Naive thymus-derived CD4-positive, alpha-beta T cell (primary cell): ENCODE results near the gene ARHGAP42. TPM values are rescaled to one million over a fixed set of nuclear protein-coding genes. Genes with fewer than 3 reads are reported as not detected.
"Not testable (repeated sequence)": the region's sequence is repeated elsewhere in the genome, so short reads cannot be mapped to it uniquely, and the experiment has no call there.

Experiments used
- ATAC-seq: fragments of 150-1000 bp; cut with Tn5 transposase; 2 replicates; pipeline ENCODE4 v1.10.0; 2021; ENCODE audit warnings: mild to moderate bottlenecking, moderate library complexity
- CTCF ChIA-PET: fragments of 350-600 bp; sonication (Branson Sonifier 250); formaldehyde crosslinking; loops from one replicate; lab custom pipeline; 2021; ENCODE audit warnings: antibody characterized with exemption; lab: Charles Lee
- POLR2A ChIA-PET: fragments of 350-600 bp; sonication (Branson Sonifier 250); formaldehyde crosslinking; loops from one replicate; lab custom pipeline; 2021; ENCODE audit warnings: antibody characterized with exemption, inconsistent platforms; lab: Charles Lee
- DNase-seq, 9 donors: peaks; one replicate each; pipeline versions ENCODE4 v3.0.0 to v3.0.0-alpha.2; 2020 to 2022; ENCODE audit warnings: mixed read lengths in 1 of 9
- H3K27ac ChIP-seq: one replicate; pipeline ENCODE4 v1.7.0; 2013; ENCODE audit warnings: mild to moderate bottlenecking, low read depth, low read length, moderate library complexity
- H3K27me3 ChIP-seq, 2 donors: one replicate each; pipeline ENCODE4 v1.7.0; 2013; ENCODE audit warnings: low read length in 2 of 2, mild to moderate bottlenecking in 2 of 2, moderate library complexity in 2 of 2; ENCODE audit not compliant: control insufficient read depth in 2 of 2, insufficient read depth in 2 of 2
- H3K36me3 ChIP-seq, 3 experiments: 1 replicate in 2 of 3; 2 replicates in 1 of 3; pipeline ENCODE4 v1.7.0; 2013; ENCODE audit warnings: low read length in 3 of 3, mild to moderate bottlenecking in 3 of 3, moderate library complexity in 1 of 3; ENCODE audit not compliant: insufficient read depth in 3 of 3, control insufficient read depth in 2 of 3
- H3K4me1 ChIP-seq, 2 donors: one replicate each; pipeline ENCODE4 v1.7.0; 2013; ENCODE audit warnings: low read length in 2 of 2, mild to moderate bottlenecking in 2 of 2, moderate library complexity in 1 of 2; ENCODE audit not compliant: control insufficient read depth in 2 of 2, insufficient read depth in 2 of 2
- H3K4me3 ChIP-seq: 2 replicates; pipeline ENCODE4 v1.7.0; 2013; ENCODE audit warnings: mild to moderate bottlenecking, low read length
- H3K9me3 ChIP-seq, 3 experiments: 1 replicate in 2 of 3; 2 replicates in 1 of 3; pipeline ENCODE4 v1.7.0; 2013; ENCODE audit warnings: low read length in 3 of 3; ENCODE audit not compliant: control insufficient read depth in 2 of 3
- H3K27ac Mint-ChIP-seq, 9 donors: one replicate each; pipeline ENCODE4 v1.8.0; 2020 to 2022; ENCODE audit warnings: mixed read lengths in 9 of 9, mild to moderate bottlenecking in 8 of 9, moderate library complexity in 5 of 9, inconsistent platforms in 2 of 9
- H3K27me3 Mint-ChIP-seq, 5 donors: one replicate each; pipeline ENCODE4 v1.8.0; 2021 to 2022; ENCODE audit warnings: mixed read lengths in 5 of 5, mild to moderate bottlenecking in 1 of 5
- H3K36me3 Mint-ChIP-seq, 5 donors: one replicate each; pipeline ENCODE4 v1.8.0; 2020 to 2022; ENCODE audit warnings: mixed read lengths in 5 of 5, mild to moderate bottlenecking in 3 of 5, inconsistent platforms in 1 of 5
- H3K4me1 Mint-ChIP-seq, 7 donors: one replicate each; pipeline ENCODE4 v1.8.0; 2020 to 2022; ENCODE audit warnings: mixed read lengths in 7 of 7, mild to moderate bottlenecking in 3 of 7, inconsistent platforms in 1 of 7
- H3K4me3 Mint-ChIP-seq, 10 donors: one replicate each; pipeline ENCODE4 v1.8.0; 2020 to 2022; ENCODE audit warnings: mild to moderate bottlenecking in 10 of 10, mixed read lengths in 10 of 10, moderate library complexity in 6 of 10, inconsistent platforms in 2 of 10
- H3K9me3 Mint-ChIP-seq, 11 donors: one replicate each; pipeline ENCODE4 v1.8.0; 2020 to 2022; ENCODE audit warnings: mixed read lengths in 11 of 11, mild to moderate bottlenecking in 4 of 11, inconsistent platforms in 1 of 11, moderate library complexity in 1 of 11
- intact Hi-C, 2 donors: fragments of 100-400 bp; cut with micrococcal nuclease; formaldehyde crosslinking; loops; one replicate each; pipeline ENCODE4 v1.15.1; 2023
- polyA plus RNA-seq, 2 donors: library from polyadenylated mRNA; unstranded; fragments of 300-500 nt; fragmentation: Illumina TruSeq; gene quantifications; one replicate each; pipeline ENCODE4 v1.2.3, GENCODE V29; 2021
- total RNA-seq, 6 experiments: library from RNA in 5 of 6; stranded (reverse) in 5 of 6; gene quantifications; 1 replicate in 5 of 6; 2 replicates in 1 of 6; pipeline ENCODE4 v1.2.3 and lab custom pipeline; 2021 to 2026

ARHGAP42 gene
- total and polyA plus RNA-seq, 7 experiments from 2014 or later: 0.05 to 0.66 (median 0.21) TPM; not detected in 4

DNA sequence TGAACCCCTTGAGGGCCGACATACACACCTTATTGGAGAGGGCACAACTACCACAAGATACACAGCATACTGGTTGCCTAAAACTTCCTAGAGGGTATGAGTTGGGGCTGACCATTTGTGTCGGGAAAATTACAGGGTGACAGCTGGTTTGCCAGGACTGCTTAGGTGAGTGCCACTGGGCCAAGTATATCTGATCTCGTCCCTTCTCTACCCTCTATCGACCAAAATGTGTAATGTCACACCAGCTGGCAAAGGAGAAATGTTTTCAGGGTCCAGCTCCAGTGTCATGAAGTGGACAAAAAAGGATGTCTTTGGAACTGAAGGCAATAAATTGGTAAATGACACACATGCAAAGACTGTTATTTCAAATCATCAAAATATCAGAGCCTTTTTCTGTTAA, 316.4 kb downstream of the ARHGAP42 start:
- ChIA-PET POLR2A (no interaction called here), CTCF (no interaction called here)
- Mint-ChIP-seq H3K9me3 (peaks cover 0 to 8% (median 1%) of the 10 kb centered on the region in 11 donors), H3K36me3 (no peaks in the 10 kb centered on the region), H3K27me3 (no peaks in the 10 kb centered on the region), H3K4me3 (no peak overlapping the region), H3K27ac (no peak overlapping the region), H3K4me1 (no peaks in the 10 kb centered on the region)
- ATAC-seq (no peak), DNase-seq (no peak)
- no peaks in the 10 kb centered on the region for H3K27me3 ChIP-seq
- no peaks in the 10 kb centered on the region for H3K4me1 ChIP-seq
- H3K9me3 ChIP-seq: no peaks in the 10 kb centered on the region
- no peaks in the 10 kb centered on the region for H3K36me3 ChIP-seq
- H3K27ac ChIP-seq: no peak overlapping the region
- intact Hi-C loops: no loop called here
- no peak overlapping the region for H3K4me3 ChIP-seq

- Histone ChIP-seq H3K27ac (no peak overlapping the region), H3K27me3 (no peaks in the 10 kb centered on the region), H3K36me3 (no peaks in the 10 kb centered on the region), H3K4me3 (no peak overlapping the region), H3K9me3 (no peaks in the 10 kb centered on the region), H3K4me1 (no peaks in the 10 kb centered on the region)
- intact Hi-C loops: no loop called here
- CTCF ChIA-PET: interaction anchor here (0.6 kb wide), 1 partner anchor 316 kb away, joined by 3 read pairs; no protein-coding TSS in a partner anchor
- peaks cover 0 to 7% (median 1%) of the 10 kb centered on the region in 11 donors for H3K9me3 Mint-ChIP-seq
- no peaks in the 10 kb centered on the region for H3K36me3 Mint-ChIP-seq
- no peak overlapping the region for H3K4me3 Mint-ChIP-seq
- no peaks in the 10 kb centered on the region for H3K4me1 Mint-ChIP-seq
- no peak for DNase-seq
- no peak overlapping the region for H3K27ac Mint-ChIP-seq
- POLR2A ChIA-PET: no interaction called here
- no peaks in the 10 kb centered on the region for H3K27me3 Mint-ChIP-seq
- ATAC-seq: peak; percentile 22
Measured at GRCh38 chr11:101008961-101009689, 322.0 kb downstream of the ARHGAP42 start.

- Mint-ChIP-seq H3K4me1 (no peaks in the 10 kb centered on the region), H3K9me3 (peaks cover 0 to 7% (median 1%) of the 10 kb centered on the region in 11 donors), H3K27me3 (no peaks in the 10 kb centered on the region), H3K4me3 (no peak overlapping the region), H3K36me3 (no peaks in the 10 kb centered on the region), H3K27ac (no peak overlapping the region)
- ChIA-PET CTCF (no interaction called here), POLR2A (no interaction called here)
- ATAC-seq (no peak), DNase-seq (no peak)
- intact Hi-C loops: no loop called here
- no peaks in the 10 kb centered on the region for H3K27me3 ChIP-seq
- no peaks in the 10 kb centered on the region for H3K4me1 ChIP-seq
- no peaks in the 10 kb centered on the region for H3K36me3 ChIP-seq
- H3K9me3 ChIP-seq: no peaks in the 10 kb centered on the region
- no peak overlapping the region for H3K4me3 ChIP-seq
- H3K27ac ChIP-seq: no peak overlapping the region
Measured at GRCh38 chr11:101009690-101010055, 322.6 kb downstream of the ARHGAP42 start.

DNA sequence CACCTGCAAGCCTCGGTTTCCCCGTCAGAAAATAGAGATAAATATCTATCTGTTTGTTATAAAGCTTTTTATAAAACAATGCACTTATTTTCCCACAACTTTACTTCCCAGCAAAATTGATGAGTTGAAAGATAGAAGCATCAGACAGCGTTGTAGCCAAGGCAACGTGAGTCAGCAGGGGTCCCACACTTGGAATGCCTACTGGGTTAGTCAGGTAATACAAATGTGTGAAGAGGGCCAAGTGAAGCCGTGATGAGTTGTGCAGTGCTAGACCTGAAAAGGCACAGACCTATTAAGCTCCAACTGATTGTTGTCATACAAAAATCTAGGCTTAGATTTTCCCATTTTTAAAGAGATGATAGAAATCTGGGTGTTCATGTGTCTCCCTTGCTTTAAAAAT, 323.8 kb downstream of the ARHGAP42 start:
- peaks cover 0 to 7% (median 2%) of the 10 kb centered on the region in 11 donors for H3K9me3 Mint-ChIP-seq
- H3K27me3 ChIP-seq: no peaks in the 10 kb centered on the region
- no peak for DNase-seq

GRCh38 chr11:101011881-101012280, 324.8 kb downstream of the ARHGAP42 start:
- Histone ChIP-seq H3K9me3 (no peaks in the 10 kb centered on the region), H3K4me3 (no peak overlapping the region), H3K27ac (no peak overlapping the region), H3K36me3 (no peaks in the 10 kb centered on the region), H3K27me3 (no peaks in the 10 kb centered on the region), H3K4me1 (no peaks in the 10 kb centered on the region)
- no peak overlapping the region for H3K4me3 Mint-ChIP-seq
- intact Hi-C loops: no loop called here
- DNase-seq: no peak
- H3K36me3 Mint-ChIP-seq: no peaks in the 10 kb centered on the region
- peaks cover 0 to 7% (median 2%) of the 10 kb centered on the region in 11 donors for H3K9me3 Mint-ChIP-seq
- ChIA-PET POLR2A (no interaction called here), CTCF (no interaction called here)
- no peaks in the 10 kb centered on the region for H3K27me3 Mint-ChIP-seq
- no peak for ATAC-seq
- H3K27ac Mint-ChIP-seq: no peak overlapping the region
- no peaks in the 10 kb centered on the region for H3K4me1 Mint-ChIP-seq

More for the DNA sequence above, 323.8 kb downstream of the ARHGAP42 start:
- no peaks in the 10 kb centered on the region for H3K36me3 Mint-ChIP-seq
- ChIA-PET CTCF (no interaction called here), POLR2A (no interaction called here)
- intact Hi-C loops: no loop called here
- no peaks in the 10 kb centered on the region for H3K27me3 Mint-ChIP-seq
- H3K27ac Mint-ChIP-seq: no peak overlapping the region
- no peak overlapping the region for H3K27ac ChIP-seq
- H3K4me1 ChIP-seq: no peaks in the 10 kb centered on the region
- no peaks in the 10 kb centered on the region for H3K4me1 Mint-ChIP-seq
- no peaks in the 10 kb centered on the region for H3K9me3 ChIP-seq
- H3K36me3 ChIP-seq: no peaks in the 10 kb centered on the region
- H3K4me3 Mint-ChIP-seq: no peak overlapping the region
- ATAC-seq: no peak
- no peak overlapping the region for H3K4me3 ChIP-seq

DNA sequence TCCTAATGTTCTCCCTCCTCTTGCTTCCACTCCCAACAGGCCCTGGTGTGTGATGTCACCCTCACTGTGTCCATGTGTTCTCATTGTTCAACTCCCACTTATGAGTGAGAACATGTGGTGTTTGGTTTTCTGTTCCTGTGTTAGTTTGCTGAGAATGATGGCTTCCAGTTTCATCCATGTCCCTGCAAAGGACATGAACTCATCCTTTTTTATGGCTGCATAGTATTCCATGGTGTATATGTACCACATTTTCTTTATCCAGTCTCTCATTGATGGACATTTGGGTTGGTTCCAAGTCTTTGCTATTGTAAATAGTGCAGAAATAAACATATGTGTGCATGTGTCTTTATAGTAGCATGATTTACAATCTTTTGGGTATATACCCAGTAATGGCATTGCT, 326.6 kb downstream of the ARHGAP42 start:
- H3K4me1 ChIP-seq, H3K27me3 ChIP-seq, ATAC-seq, H3K4me3 ChIP-seq, POLR2A ChIA-PET, H3K4me1 Mint-ChIP-seq, intact Hi-C loops, H3K27ac ChIP-seq, H3K27me3 Mint-ChIP-seq, H3K4me3 Mint-ChIP-seq, CTCF ChIA-PET, H3K36me3 ChIP-seq, H3K9me3 Mint-ChIP-seq, H3K36me3 Mint-ChIP-seq, H3K9me3 ChIP-seq, H3K27ac Mint-ChIP-seq, DNase-seq: not testable (repeated sequence)

DNA sequence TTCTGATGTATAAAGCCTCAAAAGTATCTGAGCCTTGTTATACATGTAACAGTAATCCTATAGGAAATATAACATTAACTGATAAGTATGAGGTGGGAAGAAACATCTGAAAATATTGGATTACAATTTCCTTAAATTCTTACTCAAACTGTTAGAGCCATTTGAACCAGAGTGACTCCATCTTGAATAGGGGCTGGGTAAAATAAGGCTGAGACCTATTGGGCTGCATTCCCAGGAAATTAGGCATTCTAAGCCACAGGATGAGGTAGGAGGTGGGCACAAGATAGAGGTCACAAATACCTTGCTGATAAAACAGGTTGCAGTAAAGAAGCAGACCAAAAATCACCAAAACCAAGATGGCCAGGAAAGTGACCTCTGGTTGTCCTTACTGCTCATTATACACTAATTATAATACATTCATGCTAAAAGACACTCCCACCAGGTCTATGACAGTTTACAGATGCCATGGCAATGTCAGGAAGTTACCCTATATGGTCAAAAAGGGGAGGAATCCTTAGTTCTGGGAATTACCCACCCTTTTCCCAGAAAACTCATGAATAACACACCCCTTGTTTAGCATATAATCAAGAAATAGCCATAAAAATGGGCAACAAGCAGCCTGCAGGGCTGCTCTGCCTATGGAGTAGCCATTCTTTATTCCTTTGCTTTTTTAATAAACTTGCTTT, 327.7 kb downstream of the ARHGAP42 start:
- intact Hi-C loops: no loop called here
- H3K27ac ChIP-seq: no peak overlapping the region
- no peaks in the 10 kb centered on the region for H3K9me3 ChIP-seq
- POLR2A ChIA-PET: no interaction called here
- no peaks in the 10 kb centered on the region for H3K4me1 ChIP-seq
- DNase-seq (no peak), ATAC-seq (no peak)
- CTCF ChIA-PET: no interaction called here
- Mint-ChIP-seq H3K36me3 (no peaks in the 10 kb centered on the region), H3K9me3 (peaks cover 0 to 9% (median 2%) of the 10 kb centered on the region in 11 donors), H3K4me3 (no peak overlapping the region), H3K4me1 (no peaks in the 10 kb centered on the region), H3K27ac (no peak overlapping the region), H3K27me3 (no peaks in the 10 kb centered on the region)
- no peaks in the 10 kb centered on the region for H3K36me3 ChIP-seq
- H3K27me3 ChIP-seq: no peaks in the 10 kb centered on the region
- H3K4me3 ChIP-seq: no peak overlapping the region
